H9 (cell line): Measurements from ENCODE around the gene LCNL1. TPM values are rescaled to one million over a fixed set of nuclear protein-coding genes. Genes with fewer than 3 reads are reported as not detected.

Source experiments
- DNase-seq: peaks from one replicate; pipeline ENCODE4 v3.0.0-alpha.2; 2017
- H2AFZ ChIP-seq: one replicate; pipeline ENCODE4 v1.6.1; 2013; ENCODE audit warnings: mild to moderate bottlenecking, low read length, control low read depth, moderate library complexity
- H2AK5ac ChIP-seq: 2 replicates; pipeline ENCODE4 v1.6.1; 2013; ENCODE audit warnings: low read length, control low read depth, mixed read lengths; ENCODE audit not compliant: insufficient read length
- H2BK120ac ChIP-seq: one replicate; pipeline ENCODE4 v1.6.1; 2013; ENCODE audit warnings: low read depth, mild to moderate bottlenecking, low read length, control low read depth, inconsistent platforms; ENCODE audit not compliant: poor library complexity, severe bottlenecking
- H2BK12ac ChIP-seq: 2 replicates; pipeline ENCODE4 v1.6.1; 2013; ENCODE audit warnings: low read length, control low read depth, mixed read lengths, low read depth; ENCODE audit not compliant: insufficient read length
- H2BK15ac ChIP-seq: 2 replicates; pipeline ENCODE4 v1.6.1; 2013; ENCODE audit warnings: low read depth, low read length, control low read depth
- H2BK20ac ChIP-seq: one replicate; pipeline ENCODE4 v1.6.1; 2013; ENCODE audit warnings: low read depth, mild to moderate bottlenecking, low read length, control low read depth, inconsistent platforms; ENCODE audit not compliant: poor library complexity, severe bottlenecking
- H2BK5ac ChIP-seq: 2 replicates; pipeline ENCODE4 v1.6.1; 2013; ENCODE audit warnings: low read length, control low read depth, mixed read lengths; ENCODE audit not compliant: insufficient read length
- H3K14ac ChIP-seq: 2 replicates; pipeline ENCODE4 v1.6.1; 2013; ENCODE audit warnings: low read length, control low read depth; ENCODE audit not compliant: insufficient read depth
- H3K18ac ChIP-seq: 2 replicates; pipeline ENCODE4 v1.6.1; 2013; ENCODE audit warnings: low read depth, mild to moderate bottlenecking, mixed read lengths, low read length, control low read depth; ENCODE audit not compliant: insufficient read length
- H3K23ac ChIP-seq: 2 replicates; pipeline ENCODE4 v1.6.1; 2013; ENCODE audit warnings: low read length, control low read depth, mixed read lengths, low read depth; ENCODE audit not compliant: insufficient read length
- H3K23me2 ChIP-seq: 2 replicates; pipeline ENCODE4 v1.6.1; 2013; ENCODE audit warnings: low read depth, mild to moderate bottlenecking, mixed read lengths, low read length, control low read depth; ENCODE audit not compliant: insufficient read length, poor library complexity, severe bottlenecking
- H3K27ac ChIP-seq: 2 replicates; pipeline ENCODE4 v1.5.1; 2013; ENCODE audit warnings: low read length, control low read depth, mixed read lengths, low read depth; ENCODE audit not compliant: insufficient read length
- H3K27me3 ChIP-seq: 2 replicates; pipeline ENCODE4 v1.6.1; 2013; ENCODE audit warnings: low read length, control low read depth, inconsistent platforms; ENCODE audit not compliant: insufficient read depth
- H3K4ac ChIP-seq: 2 replicates; pipeline ENCODE4 v1.6.1; 2013; ENCODE audit warnings: low read depth, mild to moderate bottlenecking, control low read depth, inconsistent platforms, low read length, moderate library complexity
- H3K4me1 ChIP-seq: 2 replicates; pipeline ENCODE4 v1.6.1; 2013; ENCODE audit warnings: low read length, control low read depth, inconsistent platforms; ENCODE audit not compliant: insufficient read depth
- H3K4me2 ChIP-seq: 2 replicates; pipeline ENCODE4 v1.6.1; 2013; ENCODE audit warnings: low read length, control low read depth, mixed read lengths; ENCODE audit not compliant: insufficient read length, insufficient read depth
- H3K56ac ChIP-seq: 2 replicates; pipeline ENCODE4 v1.6.1; 2013; ENCODE audit warnings: low read depth, mild to moderate bottlenecking, mixed read lengths, low read length, control low read depth; ENCODE audit not compliant: insufficient read length
- H3K79me1 ChIP-seq: 2 replicates; pipeline ENCODE4 v1.6.1; 2013; ENCODE audit warnings: low read depth, mild to moderate bottlenecking, moderate library complexity, low read length, control low read depth, inconsistent platforms; ENCODE audit not compliant: insufficient read depth, poor library complexity, severe bottlenecking
- H3K79me2 ChIP-seq: 2 replicates; pipeline ENCODE4 v1.6.1; 2013; ENCODE audit warnings: low read length, control low read depth, inconsistent platforms; ENCODE audit not compliant: insufficient read depth
- H3K9ac ChIP-seq: 2 replicates; pipeline ENCODE4 v1.6.1; 2013; ENCODE audit warnings: low read length, control low read depth, mixed read lengths; ENCODE audit not compliant: insufficient read length; ENCODE audit errors: extremely low read depth
- H3K9me3 ChIP-seq: one replicate; pipeline ENCODE4 v1.6.1; 2013; ENCODE audit warnings: low read depth, low read length, inconsistent platforms; ENCODE audit not compliant: control insufficient read depth
- H3T11ph ChIP-seq: one replicate; pipeline ENCODE4 v1.6.1; 2013; ENCODE audit warnings: mild to moderate bottlenecking, low read length, control low read depth, inconsistent platforms
- H4K20me1 ChIP-seq: one replicate; pipeline ENCODE4 v1.6.1; 2013; ENCODE audit not compliant: control insufficient read depth, insufficient read length, insufficient read depth
- H4K5ac ChIP-seq: 2 replicates; pipeline ENCODE4 v1.6.1; 2013; ENCODE audit warnings: low read depth, mild to moderate bottlenecking, mixed read lengths, low read length, control low read depth; ENCODE audit not compliant: insufficient read length
- H4K8ac ChIP-seq: replicated peaks from 2 replicates; pipeline ENCODE4 v1.6.1; 2013; ENCODE audit warnings: low read length, control low read depth, mixed read lengths, low read depth; ENCODE audit not compliant: insufficient read length
- H4K91ac ChIP-seq: 2 replicates; pipeline ENCODE4 v1.6.1; 2013; ENCODE audit warnings: low read depth, mild to moderate bottlenecking, moderate library complexity, mixed read lengths, low read length, control low read depth; ENCODE audit not compliant: insufficient read length
- H3K27ac Mint-ChIP-seq, 3 experiments: 2 replicates in 2 of 3; 3 replicates in 1 of 3; pipeline ENCODE4 v1.8.0; 2020 to 2021; ENCODE audit warnings: mixed read lengths in 3 of 3, mild to moderate bottlenecking in 1 of 3, moderate library complexity in 1 of 3
- H3K27me3 Mint-ChIP-seq: 2 replicates; pipeline ENCODE4 v1.8.0; 2021; ENCODE audit warnings: low read depth, mild to moderate bottlenecking, moderate library complexity, mixed read lengths
- H3K36me3 Mint-ChIP-seq, 3 experiments: 2 replicates in 2 of 3; 3 replicates in 1 of 3; pipeline ENCODE4 v1.8.0; 2020 to 2021; ENCODE audit warnings: low read depth in 3 of 3, mixed read lengths in 3 of 3; ENCODE audit not compliant: insufficient read depth in 1 of 3
- H3K4me1 Mint-ChIP-seq, 2 experiments: 2 replicates each; pipeline ENCODE4 v1.8.0; 2020; ENCODE audit warnings: mixed read lengths in 2 of 2
- H3K4me3 Mint-ChIP-seq, 2 experiments: 2 replicates in 1 of 2; 3 replicates in 1 of 2; pipeline ENCODE4 v1.8.0; 2020 to 2021; ENCODE audit warnings: mild to moderate bottlenecking in 2 of 2, mixed read lengths in 2 of 2, moderate library complexity in 1 of 2
- H3K9me3 Mint-ChIP-seq, 2 experiments: 2 replicates in 1 of 2; 3 replicates in 1 of 2; pipeline ENCODE4 v1.8.0; 2020; ENCODE audit warnings: mild to moderate bottlenecking in 2 of 2, mixed read lengths in 2 of 2, moderate library complexity in 1 of 2
- WGBS: extraction: QIAGEN DNeasy Blood & Tissue Kit; methylation state at CpG from one replicate; pipeline ENCODE4 v1.1.7; 2013; ENCODE audit warnings: missing lambda C conversion rate, low lambda C conversion rate, mixed read lengths; ENCODE audit not compliant: insufficient read length; ENCODE audit errors: extremely low coverage; 5-methylcytosine and 5-hydroxymethylcytosine counted together
- total RNA-seq: library from RNA; stranded (reverse); gene quantifications from 2 replicates; pipeline ENCODE4 v1.2.1, GENCODE V29; 2021
- TF ChIP-seq, protein P1 (sequence below): fragments of 200-600 bp; sonication (generic); conservative IDR thresholded peaks from 3 replicates; pipeline ENCODE4 v1.8.0; 2021; ENCODE audit warnings: antibody characterized with exemption, mild to moderate bottlenecking

The LCNL1 gene
- total RNA-seq, 1 experiment from 2014 or later: 0.20 TPM

GRCh38 chr9:136955943-136956335 is 26.9 kb upstream of the LCNL1 start:
- Histone ChIP-seq H2BK12ac (no peak overlapping the region), H3K9me3 (no peaks in the 10 kb centered on the region), H3K79me2 (no peaks in the 10 kb centered on the region), H3K56ac (no peak overlapping the region), H4K20me1 (peaks cover 2% of the 10 kb centered on the region), H3K14ac (no peak overlapping the region), H3K79me1 (no peaks in the 10 kb centered on the region), H3K9ac (no peak overlapping the region), H2BK5ac (no peak overlapping the region), H2BK120ac (no peak overlapping the region), H2BK20ac (no peak overlapping the region), H3K4me2 (no peak overlapping the region), H2AFZ (no peak overlapping the region), H3K23ac (no peak overlapping the region), H4K91ac (no peak overlapping the region), H3K18ac (no peak overlapping the region), H3K23me2 (no peaks in the 10 kb centered on the region), H3K4me1 (no peaks in the 10 kb centered on the region), H2BK15ac (no peak overlapping the region), H3T11ph (no peak overlapping the region), H3K27ac (no peak overlapping the region), H4K8ac (no peak overlapping the region), H4K5ac (no peak overlapping the region), H2AK5ac (no peak overlapping the region), H3K4ac (no peak overlapping the region), H3K27me3 (no peaks in the 10 kb centered on the region)
- no peak for DNase-seq
- H3K4me1 Mint-ChIP-seq: 0 out of 4 replicates have a peak, but pooled peaks cover 0 to 2% of the 10 kb centered on the region in 2 experiments
- H3K4me3 Mint-ChIP-seq: no peak overlapping the region
- H3K36me3 Mint-ChIP-seq: no peaks in the 10 kb centered on the region; a peak in 1 of 7 replicates
- TF ChIP-seq, protein P1, sequence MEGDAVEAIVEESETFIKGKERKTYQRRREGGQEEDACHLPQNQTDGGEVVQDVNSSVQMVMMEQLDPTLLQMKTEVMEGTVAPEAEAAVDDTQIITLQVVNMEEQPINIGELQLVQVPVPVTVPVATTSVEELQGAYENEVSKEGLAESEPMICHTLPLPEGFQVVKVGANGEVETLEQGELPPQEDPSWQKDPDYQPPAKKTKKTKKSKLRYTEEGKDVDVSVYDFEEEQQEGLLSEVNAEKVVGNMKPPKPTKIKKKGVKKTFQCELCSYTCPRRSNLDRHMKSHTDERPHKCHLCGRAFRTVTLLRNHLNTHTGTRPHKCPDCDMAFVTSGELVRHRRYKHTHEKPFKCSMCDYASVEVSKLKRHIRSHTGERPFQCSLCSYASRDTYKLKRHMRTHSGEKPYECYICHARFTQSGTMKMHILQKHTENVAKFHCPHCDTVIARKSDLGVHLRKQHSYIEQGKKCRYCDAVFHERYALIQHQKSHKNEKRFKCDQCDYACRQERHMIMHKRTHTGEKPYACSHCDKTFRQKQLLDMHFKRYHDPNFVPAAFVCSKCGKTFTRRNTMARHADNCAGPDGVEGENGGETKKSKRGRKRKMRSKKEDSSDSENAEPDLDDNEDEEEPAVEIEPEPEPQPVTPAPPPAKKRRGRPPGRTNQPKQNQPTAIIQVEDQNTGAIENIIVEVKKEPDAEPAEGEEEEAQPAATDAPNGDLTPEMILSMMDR: no peak
- peaks cover 8% of the 10 kb centered on the region for H3K27me3 Mint-ChIP-seq
- H3K27ac Mint-ChIP-seq: no peak overlapping the region
- no CpG with 5 or more reads among the region's 9 CpGs for WGBS
- peaks cover 6% of the 10 kb centered on the region in 2 experiments; a peak in 4 of 5 replicates for H3K9me3 Mint-ChIP-seq
